HepG2 (cell line): ENCODE measurements around the gene DUSP2. TPM values are rescaled to one million over a fixed set of nuclear protein-coding genes. Genes with fewer than 3 reads are reported as not detected.

ENCODE experiments used
- ARHGAP35 ChIP-seq: sonication (generic); formaldehyde crosslinking; IDR thresholded peaks from 2 replicates; pipeline ENCODE4 v1.9.0; 2022; ENCODE audit warnings: mild to moderate bottlenecking, inconsistent platforms, moderate library complexity, missing genetic modification reagents, borderline replicate concordance
- FOXM1 ChIP-seq: sonication (generic); formaldehyde crosslinking; IDR thresholded peaks from 2 replicates; pipeline ENCODE4 v1.5.0; 2020; ENCODE audit warnings: missing genetic modification reagents
- GLI4 ChIP-seq: sonication (generic); formaldehyde crosslinking; IDR thresholded peaks from 2 replicates; pipeline ENCODE4 v1.5.1; 2020; ENCODE audit warnings: missing genetic modification reagents, mild to moderate bottlenecking, moderate library complexity, borderline replicate concordance
- HOXA3 ChIP-seq: sonication (generic); formaldehyde crosslinking; IDR thresholded peaks from 2 replicates; pipeline ENCODE4 v1.5.0; 2020; ENCODE audit warnings: missing genetic modification reagents
- IKZF1 ChIP-seq: fragments of 450-650 bp; IDR thresholded peaks from 2 replicates; pipeline ENCODE4 v1.7.1; 2016
- KDM2A ChIP-seq: sonication (generic); formaldehyde crosslinking; IDR thresholded peaks from 2 replicates; pipeline ENCODE4 v1.4.0; 2020; ENCODE audit warnings: low read depth, missing genetic modification reagents, borderline replicate concordance
- LCORL ChIP-seq, 2 experiments: fragments of 450-650 bp in 1 of 2; sonication (generic) in 1 of 2; formaldehyde crosslinking in 1 of 2; IDR thresholded peaks; 2 replicates each; pipeline versions ENCODE4 v1.5.0 to v1.6.1; 2017 to 2020; ENCODE audit warnings: antibody characterized with exemption in 1 of 2, missing genetic modification reagents in 1 of 2
- MED1 ChIP-seq: sonication (generic); formaldehyde crosslinking; IDR thresholded peaks from 2 replicates; pipeline ENCODE4 v1.4.0; 2020; ENCODE audit warnings: missing genetic modification reagents
- MEIS1 ChIP-seq: sonication (generic); formaldehyde crosslinking; IDR thresholded peaks from 2 replicates; pipeline ENCODE4 v1.9.0; 2021; ENCODE audit warnings: mild to moderate bottlenecking, missing genetic modification reagents, moderate library complexity, borderline replicate concordance
- MTA3 ChIP-seq: sonication (generic); formaldehyde crosslinking; IDR thresholded peaks from 2 replicates; pipeline ENCODE4 v1.4.0; 2020; ENCODE audit warnings: missing genetic modification reagents
- MTF1 ChIP-seq: sonication (generic); formaldehyde crosslinking; IDR thresholded peaks from 2 replicates; pipeline ENCODE4 v1.5.0; 2020; ENCODE audit warnings: missing genetic modification reagents
- MTF2 ChIP-seq: sonication (generic); formaldehyde crosslinking; IDR thresholded peaks from 2 replicates; pipeline ENCODE4 v1.5.0; 2020; ENCODE audit warnings: missing genetic modification reagents, borderline replicate concordance
- NKX3-1 ChIP-seq: sonication (generic); formaldehyde crosslinking; IDR thresholded peaks from 2 replicates; pipeline ENCODE4 v1.5.0; 2020; ENCODE audit warnings: missing genetic modification reagents
- YY1 ChIP-seq: IDR thresholded peaks from 2 replicates; pipeline ENCODE4 v1.6.1; 2011; ENCODE audit warnings: low read length, low read depth, moderate library complexity, mild to moderate bottlenecking; ENCODE audit not compliant: insufficient read depth, insufficient replicate concordance
- ZNF274 ChIP-seq: sonication (generic); formaldehyde crosslinking; IDR thresholded peaks from 2 replicates; pipeline ENCODE4 v1.5.1; 2020; ENCODE audit warnings: mild to moderate bottlenecking, missing genetic modification reagents
- ZNF296 ChIP-seq: sonication (generic); formaldehyde crosslinking; conservative IDR thresholded peaks from 2 replicates; pipeline ENCODE4 v1.5.0; 2020; ENCODE audit warnings: mild to moderate bottlenecking, missing genetic modification reagents
- ZNF337 ChIP-seq: sonication (generic); formaldehyde crosslinking; IDR thresholded peaks from 2 replicates; pipeline ENCODE4 v1.5.1; 2020; ENCODE audit warnings: missing genetic modification reagents, low read depth, mild to moderate bottlenecking, borderline replicate concordance
- ZNF383 ChIP-seq: sonication (generic); formaldehyde crosslinking; IDR thresholded peaks from 2 replicates; pipeline ENCODE4 v1.4.0; 2020; ENCODE audit warnings: missing genetic modification reagents, mild to moderate bottlenecking, borderline replicate concordance
- ZNF577 ChIP-seq: sonication (generic); formaldehyde crosslinking; IDR thresholded peaks from 2 replicates; pipeline ENCODE4 v1.4.0; 2020; ENCODE audit warnings: mild to moderate bottlenecking, low read depth, missing genetic modification reagents, borderline replicate concordance
- ZNF746 ChIP-seq: sonication (generic); formaldehyde crosslinking; IDR thresholded peaks from 2 replicates; pipeline ENCODE4 v1.8.0; 2022; ENCODE audit warnings: mild to moderate bottlenecking, missing genetic modification reagents
- ZNF773 ChIP-seq: sonication (generic); formaldehyde crosslinking; IDR thresholded peaks from 2 replicates; pipeline ENCODE4 v1.4.0; 2020; ENCODE audit warnings: missing genetic modification reagents, borderline replicate concordance
- ZNF839 ChIP-seq: sonication (generic); formaldehyde crosslinking; IDR thresholded peaks from 2 replicates; pipeline ENCODE4 v1.4.0; 2020; ENCODE audit warnings: missing genetic modification reagents, mild to moderate bottlenecking, borderline replicate concordance
- polyA plus RNA-seq, 8 experiments: library from polyadenylated mRNA; depleted of rRNA in 3 of 8; stranded (reverse) in 7 of 8; unstranded in 1 of 8; fragments of >200 nt; fragmentation: Illumina TruSeq in 4 of 8; extraction: Trizol in 4 of 8; gene quantifications; 2 replicates each; pipeline versions ENCODE4 v1.2.1 to v1.2.3, GENCODE V29; 2011 to 2016; ENCODE audit warnings: low read depth in 4 of 8, missing spikeins in 1 of 8, mixed read lengths in 1 of 8; ENCODE audit not compliant: insufficient read depth in 1 of 8
- total RNA-seq, 5 experiments: library from RNA; depleted of rRNA; stranded (reverse); fragments of >200 nt; fragmentation: Illumina TruSeq; extraction: Trizol; gene quantifications; 2 replicates each; pipeline ENCODE4 v1.2.3, GENCODE V29; 2016; ENCODE audit warnings: low read depth in 1 of 5
- TF ChIP-seq, protein P1 (sequence below): sonication (generic); formaldehyde crosslinking; IDR thresholded peaks from 2 replicates; pipeline ENCODE4 v1.5.1; 2020; ENCODE audit warnings: missing genetic modification reagents, mild to moderate bottlenecking, borderline replicate concordance
- TF ChIP-seq, protein P2 (sequence below): sonication (generic); formaldehyde crosslinking; IDR thresholded peaks from 2 replicates; pipeline ENCODE4 v1.9.0; 2021; ENCODE audit warnings: missing genetic modification reagents, borderline replicate concordance
- TF ChIP-seq, protein P3 (sequence below), 2 experiments: fragments of 450-650 bp in 1 of 2; sonication (generic) in 1 of 2; formaldehyde crosslinking; IDR thresholded peaks; 2 replicates each; pipeline versions ENCODE4 v1.5.0 to v1.8.0; 2020 to 2022; ENCODE audit warnings: mild to moderate bottlenecking in 1 of 2, missing genetic modification reagents in 1 of 2

The DUSP2 gene
- total and polyA plus RNA-seq, 2 of the 13 experiments (the other 11 are each of a cell fraction or from before 2014, with no cell fraction given): not detected

DNA sequence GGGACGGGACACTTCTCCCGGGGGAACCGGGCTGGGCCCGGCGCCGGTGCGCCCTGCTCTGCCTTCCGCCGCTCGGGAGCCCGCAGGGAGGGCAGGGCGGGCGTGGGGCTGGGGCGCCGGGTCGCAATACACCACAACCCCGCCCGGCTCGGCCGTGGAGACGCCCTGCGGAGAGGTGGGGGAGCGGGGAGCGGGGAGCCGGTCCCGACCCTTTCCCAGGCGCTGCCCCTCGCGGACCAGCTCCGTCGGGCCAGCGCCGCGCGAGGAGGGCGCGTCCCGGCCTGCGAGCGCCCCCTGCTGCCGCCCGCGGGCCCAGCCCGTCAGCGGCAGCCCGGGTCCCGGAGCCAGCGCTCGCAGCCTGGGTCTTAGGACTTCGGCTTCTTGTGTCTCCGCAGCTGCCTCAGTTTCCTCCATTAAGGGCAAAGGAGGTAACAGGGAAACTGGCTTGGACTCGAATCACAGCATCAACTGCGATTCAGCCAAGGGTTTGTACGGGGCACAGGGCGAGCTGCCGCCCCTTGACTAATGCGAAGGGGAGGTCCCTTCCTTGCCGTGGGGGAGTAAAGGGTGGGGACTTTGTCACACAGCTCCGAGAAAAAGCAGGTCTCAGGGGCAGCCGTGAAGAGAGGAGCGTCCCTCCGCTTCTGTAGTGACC, 28.2 kb downstream of the DUSP2 start (continued):
- no peak for TF ChIP-seq ZNF577 (CRISPR knock-in tag)
- no peak for TF ChIP-seq MTA3 (CRISPR knock-in tag)
- TF ChIP-seq, protein P1, sequence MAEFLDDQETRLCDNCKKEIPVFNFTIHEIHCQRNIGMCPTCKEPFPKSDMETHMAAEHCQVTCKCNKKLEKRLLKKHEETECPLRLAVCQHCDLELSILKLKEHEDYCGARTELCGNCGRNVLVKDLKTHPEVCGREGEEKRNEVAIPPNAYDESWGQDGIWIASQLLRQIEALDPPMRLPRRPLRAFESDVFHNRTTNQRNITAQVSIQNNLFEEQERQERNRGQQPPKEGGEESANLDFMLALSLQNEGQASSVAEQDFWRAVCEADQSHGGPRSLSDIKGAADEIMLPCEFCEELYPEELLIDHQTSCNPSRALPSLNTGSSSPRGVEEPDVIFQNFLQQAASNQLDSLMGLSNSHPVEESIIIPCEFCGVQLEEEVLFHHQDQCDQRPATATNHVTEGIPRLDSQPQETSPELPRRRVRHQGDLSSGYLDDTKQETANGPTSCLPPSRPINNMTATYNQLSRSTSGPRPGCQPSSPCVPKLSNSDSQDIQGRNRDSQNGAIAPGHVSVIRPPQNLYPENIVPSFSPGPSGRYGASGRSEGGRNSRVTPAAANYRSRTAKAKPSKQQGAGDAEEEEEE (CRISPR knock-in tag): no peak
- TF ChIP-seq KDM2A (CRISPR knock-in tag): no peak
- TF ChIP-seq HOXA3 (CRISPR knock-in tag): 0 out of 2 replicates have a peak, but pooled peaks have one; percentile 9
- peak; percentile 73 for TF ChIP-seq YY1
- TF ChIP-seq GLI4 (CRISPR knock-in tag): 0 out of 2 replicates have a peak, but pooled peaks have one; percentile 67
- TF ChIP-seq ARHGAP35: no peak
- no peak for TF ChIP-seq ZNF383
- 0 out of 2 replicates have a peak, but pooled peaks have one; percentile 13 for TF ChIP-seq ZNF773
- TF ChIP-seq MTF1 (CRISPR knock-in tag): no peak
- no peak for TF ChIP-seq MTF2 (CRISPR knock-in tag)
- no peak for TF ChIP-seq ZNF337 (CRISPR knock-in tag)
- TF ChIP-seq ZNF274 (CRISPR knock-in tag): no peak; the same call in 1 of the 2 replicates
- no peak for TF ChIP-seq FOXM1 (CRISPR knock-in tag)
- no peak for TF ChIP-seq IKZF1
- TF ChIP-seq ZNF746 (CRISPR knock-in tag): 0 out of 2 replicates have a peak, but pooled peaks have one; percentile 22
- no peak for TF ChIP-seq LCORL (IDR thresholded peaks at IDR 0.05)
- 0 out of 2 replicates have a peak, but pooled peaks have one; percentile 17 for TF ChIP-seq LCORL (CRISPR knock-in tag; IDR thresholded peaks at IDR 0.05)
- TF ChIP-seq MED1 (CRISPR knock-in tag): no peak
- no peak for TF ChIP-seq MEIS1 (CRISPR knock-in tag)
- TF ChIP-seq ZNF839 (CRISPR knock-in tag): 0 out of 2 replicates have a peak, but pooled peaks have one; percentile 28
- TF ChIP-seq ZNF296 (CRISPR knock-in tag): no peak
- TF ChIP-seq, protein P2, sequence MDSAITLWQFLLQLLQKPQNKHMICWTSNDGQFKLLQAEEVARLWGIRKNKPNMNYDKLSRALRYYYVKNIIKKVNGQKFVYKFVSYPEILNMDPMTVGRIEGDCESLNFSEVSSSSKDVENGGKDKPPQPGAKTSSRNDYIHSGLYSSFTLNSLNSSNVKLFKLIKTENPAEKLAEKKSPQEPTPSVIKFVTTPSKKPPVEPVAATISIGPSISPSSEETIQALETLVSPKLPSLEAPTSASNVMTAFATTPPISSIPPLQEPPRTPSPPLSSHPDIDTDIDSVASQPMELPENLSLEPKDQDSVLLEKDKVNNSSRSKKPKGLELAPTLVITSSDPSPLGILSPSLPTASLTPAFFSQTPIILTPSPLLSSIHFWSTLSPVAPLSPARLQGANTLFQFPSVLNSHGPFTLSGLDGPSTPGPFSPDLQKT (CRISPR knock-in tag): no peak
- TF ChIP-seq, protein P3, sequence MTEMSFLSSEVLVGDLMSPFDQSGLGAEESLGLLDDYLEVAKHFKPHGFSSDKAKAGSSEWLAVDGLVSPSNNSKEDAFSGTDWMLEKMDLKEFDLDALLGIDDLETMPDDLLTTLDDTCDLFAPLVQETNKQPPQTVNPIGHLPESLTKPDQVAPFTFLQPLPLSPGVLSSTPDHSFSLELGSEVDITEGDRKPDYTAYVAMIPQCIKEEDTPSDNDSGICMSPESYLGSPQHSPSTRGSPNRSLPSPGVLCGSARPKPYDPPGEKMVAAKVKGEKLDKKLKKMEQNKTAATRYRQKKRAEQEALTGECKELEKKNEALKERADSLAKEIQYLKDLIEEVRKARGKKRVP (CRISPR knock-in tag; IDR thresholded peaks at IDR 0.05): no peak
- no peak for TF ChIP-seq NKX3-1 (CRISPR knock-in tag)
